Left renal cortex interstitium (tissue), 4 donors: ENCODE measurements around the gene CMBL. TPM values are rescaled to one million over a fixed set of nuclear protein-coding genes. Genes with fewer than 3 reads are reported as not detected.
"Not testable (repeated sequence)": the region's sequence is repeated elsewhere in the genome, so short reads cannot be mapped to it uniquely, and the experiment has no call there.

Experiments
- DNase-seq, 4 donors: peaks; one replicate each; pipeline ENCODE4 v3.0.0-alpha.2; 2013; ENCODE audit warnings: low read depth in 4 of 4, low spot score in 2 of 4, missing footprints in 1 of 4
- polyA plus RNA-seq, 4 donors: library from polyadenylated mRNA; unstranded; fragments of 120-200 nt; gene quantifications; one replicate each; pipeline ENCODE4 v1.2.1, GENCODE V29; 2013; ENCODE audit not compliant: insufficient read length in 4 of 4

Gene CMBL
- polyA plus RNA-seq, 4 donors = 33.3 to 48.6 (median 43.0) TPM

DNA sequence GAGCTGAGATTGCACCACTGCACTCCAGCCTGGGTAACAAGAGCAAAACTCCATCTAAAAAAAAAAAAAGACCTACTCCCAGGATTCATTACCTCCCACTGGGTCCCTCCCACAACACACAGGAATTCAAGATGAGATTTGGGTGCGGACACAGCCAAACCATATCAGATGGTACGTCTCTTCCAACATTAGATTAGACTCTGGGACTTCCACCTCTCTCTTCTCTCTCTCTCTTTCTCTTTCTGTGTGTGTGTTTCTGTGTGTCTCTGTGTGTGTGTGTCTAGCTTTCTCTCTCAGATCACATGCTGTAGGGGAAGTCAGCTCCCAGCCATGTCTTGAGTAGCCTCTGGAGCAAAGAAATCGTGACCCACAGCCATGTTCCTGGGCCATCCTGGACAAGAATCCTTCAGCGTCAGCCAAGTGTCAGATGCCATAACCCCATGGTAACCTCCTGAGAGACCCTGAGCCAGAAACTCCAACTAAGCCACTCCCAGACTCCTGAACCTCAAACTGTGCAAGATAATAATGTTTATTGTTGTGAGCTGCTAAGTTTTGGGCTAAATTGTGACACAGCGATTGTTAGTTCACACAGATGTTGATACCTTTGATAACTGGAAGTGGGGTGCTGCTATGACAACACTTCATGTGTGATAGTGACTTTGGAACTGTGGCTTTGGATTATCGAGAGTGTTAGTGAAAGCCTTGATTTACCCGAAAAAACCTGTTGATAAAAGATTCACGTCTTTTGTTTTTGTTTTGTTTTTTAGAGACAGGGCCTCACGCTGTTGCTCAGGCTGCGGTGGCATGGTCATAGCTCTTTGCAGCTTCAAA lies 4.1 kb upstream of the CMBL start:
- no peak for DNase-seq

DNA sequence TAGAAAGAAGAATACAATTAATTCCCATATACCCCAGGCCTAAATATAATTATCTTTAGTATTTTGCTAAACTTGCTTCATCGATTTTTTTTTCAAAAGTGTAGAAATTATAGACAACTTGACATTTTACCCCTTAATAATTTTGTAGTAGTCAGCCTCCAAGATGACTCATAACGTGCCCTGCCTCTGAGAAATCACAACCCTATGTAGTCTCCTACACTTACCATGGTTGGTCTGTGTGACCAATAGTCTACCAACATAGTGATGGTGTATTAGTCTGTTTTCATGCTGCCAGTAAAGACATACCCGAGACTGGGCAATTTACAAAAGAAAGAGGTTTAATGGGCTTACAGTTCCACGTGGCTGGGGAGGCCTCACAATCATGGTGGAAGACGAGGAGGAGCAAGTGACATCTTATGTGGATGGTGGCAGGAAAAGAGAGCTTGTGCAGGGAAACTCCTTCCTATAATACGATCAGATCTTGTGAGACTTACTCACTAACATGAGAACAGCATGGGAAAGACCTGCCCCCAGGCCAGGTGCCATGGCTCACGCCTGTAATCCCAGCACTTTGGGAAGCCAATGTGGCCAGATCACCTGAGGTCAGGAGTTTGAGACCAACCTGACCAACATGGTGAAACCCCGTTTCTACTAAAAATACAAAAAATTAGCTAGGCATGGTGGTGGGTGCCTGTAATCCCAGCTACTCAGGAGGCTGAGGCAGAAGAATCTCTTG lies 3.3 kb upstream of the CMBL start:
- not testable (repeated sequence) for DNase-seq

DNA sequence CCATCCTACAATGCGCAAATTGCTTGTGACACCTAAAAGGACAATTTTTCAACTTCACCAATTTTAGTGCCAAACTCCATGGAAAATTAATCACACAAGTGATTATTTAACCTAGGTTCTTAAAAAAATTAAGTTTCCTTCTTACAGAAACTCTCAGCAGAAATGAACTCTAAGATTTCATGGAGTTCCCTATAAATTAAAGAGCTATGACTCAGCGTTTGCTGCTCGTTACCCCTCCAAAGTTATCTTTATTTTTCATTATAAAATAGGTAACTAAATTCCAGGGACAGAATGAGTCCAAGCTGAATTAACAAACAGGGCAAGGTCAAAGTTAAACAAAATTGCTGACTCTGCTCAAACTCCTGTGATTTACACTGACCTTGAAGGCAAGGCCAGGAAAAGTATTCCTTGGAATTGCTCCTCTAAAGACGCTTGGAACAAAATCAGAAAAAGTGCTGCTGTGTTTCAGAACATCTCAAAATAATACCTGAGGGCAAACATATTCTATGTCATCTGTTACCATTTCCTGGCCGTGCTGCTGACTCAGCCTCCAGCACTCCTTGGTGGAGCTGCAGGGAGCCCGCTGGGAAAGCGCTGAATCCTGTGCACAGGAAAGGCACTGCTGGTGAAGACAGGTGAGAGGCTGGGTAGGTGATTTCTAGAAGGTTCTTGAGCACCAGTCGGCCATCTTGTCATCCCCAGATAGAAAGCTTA lies 2.5 kb upstream of the CMBL start:
- no peak for DNase-seq

DNA sequence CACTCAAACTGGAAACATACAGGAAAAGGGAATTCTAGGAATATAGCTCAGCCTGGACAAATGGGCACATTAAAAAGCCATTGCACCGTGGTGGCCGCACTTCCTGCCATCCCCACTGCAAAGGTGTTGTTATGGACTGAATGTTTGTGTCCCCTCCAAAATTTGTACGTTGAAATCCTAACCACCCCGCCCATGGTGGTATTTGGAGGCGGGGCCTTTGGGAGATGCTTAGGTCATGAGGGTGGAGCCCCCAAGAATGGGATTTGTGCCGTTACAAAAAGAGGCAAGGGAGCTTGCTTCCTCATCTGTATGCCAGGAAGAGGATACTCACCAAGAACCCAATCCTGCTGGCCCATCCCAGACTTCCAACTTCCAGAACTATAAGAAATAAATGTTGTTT lies 1.1 kb upstream of the CMBL start:
- DNase-seq = no peak

DNA sequence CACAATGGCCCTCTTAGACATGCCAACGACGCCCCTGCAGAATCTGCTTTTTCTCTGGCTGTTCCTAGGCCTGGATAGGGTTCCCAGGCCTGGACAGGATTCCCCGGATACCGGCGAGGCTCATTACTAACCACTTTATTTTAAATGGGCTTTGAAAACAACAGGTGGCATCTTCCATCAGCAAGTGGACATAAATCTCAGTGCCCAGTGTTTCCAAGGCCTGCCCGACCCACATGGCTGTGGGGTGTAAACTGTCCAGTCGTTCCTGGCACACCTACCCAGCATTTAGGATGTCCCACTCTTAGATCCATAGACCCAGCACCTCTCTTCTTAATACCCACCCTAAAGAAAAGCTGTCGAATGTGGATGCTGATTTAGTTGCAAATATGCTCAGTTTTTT lies 896 bp downstream of the CMBL start:
- no peak for DNase-seq

DNA sequence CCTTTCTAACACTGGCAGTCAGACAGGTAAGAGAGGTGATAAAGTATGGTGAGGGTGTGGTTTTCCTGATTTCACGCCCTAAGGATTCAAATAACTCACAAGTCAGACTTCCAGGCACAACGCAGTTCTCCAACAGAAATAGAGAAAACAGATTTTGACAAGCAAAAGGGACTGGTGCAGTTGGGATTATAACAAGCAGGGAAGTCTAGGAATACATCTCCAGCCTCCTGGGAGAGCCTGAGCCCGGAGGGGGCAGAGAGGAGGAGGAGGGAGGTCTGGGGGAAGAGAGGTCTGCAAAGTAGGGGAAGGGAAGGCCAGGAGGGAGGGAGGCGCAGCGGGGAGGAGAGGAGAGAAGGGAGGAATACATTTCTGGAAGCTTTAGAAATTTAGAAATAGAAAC lies 1.6 kb downstream of the CMBL start:
- no peak for DNase-seq

DNA sequence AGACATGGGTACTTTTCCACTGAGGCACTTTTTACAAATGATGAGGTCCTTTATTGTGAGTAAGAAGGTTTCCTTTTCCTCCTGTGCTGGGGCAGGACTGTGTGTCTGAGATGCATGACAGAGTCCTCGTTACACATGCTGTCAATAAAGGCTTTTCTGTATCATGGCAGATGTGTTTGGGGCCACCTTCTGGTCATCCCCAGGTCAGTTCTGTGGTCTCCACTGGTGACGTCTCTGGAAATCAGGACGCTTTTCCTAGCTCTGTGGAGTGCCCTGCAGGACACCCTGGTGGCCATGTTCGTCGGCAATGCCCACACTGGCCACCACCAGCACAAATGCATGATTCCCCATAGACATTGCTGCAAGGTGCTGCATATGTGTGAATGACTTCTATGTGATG lies 2.8 kb downstream of the CMBL start:
- DNase-seq = no peak

DNA sequence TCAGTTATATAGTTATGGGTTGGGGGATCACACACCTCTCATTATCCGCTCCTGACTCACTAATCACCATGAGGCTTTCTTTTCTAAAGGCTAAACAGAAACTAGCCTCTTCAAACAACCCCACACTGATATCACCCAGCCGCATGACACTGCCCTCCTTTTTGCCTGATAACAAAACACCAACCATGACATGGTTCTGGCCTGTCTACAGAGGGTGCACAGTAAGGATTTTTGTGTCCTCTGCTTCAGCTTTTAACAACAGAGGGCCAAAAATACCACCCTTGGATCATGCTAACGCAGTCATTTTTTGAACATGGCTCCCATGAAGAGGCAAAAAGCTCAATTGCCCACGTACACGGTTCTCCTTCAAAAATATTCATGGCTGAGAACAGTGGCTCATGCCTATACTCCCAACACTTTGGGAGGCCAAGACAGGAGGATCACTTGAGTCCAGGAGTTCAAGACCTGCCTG lies 4.0 kb downstream of the CMBL start:
- no peak for DNase-seq

DNA sequence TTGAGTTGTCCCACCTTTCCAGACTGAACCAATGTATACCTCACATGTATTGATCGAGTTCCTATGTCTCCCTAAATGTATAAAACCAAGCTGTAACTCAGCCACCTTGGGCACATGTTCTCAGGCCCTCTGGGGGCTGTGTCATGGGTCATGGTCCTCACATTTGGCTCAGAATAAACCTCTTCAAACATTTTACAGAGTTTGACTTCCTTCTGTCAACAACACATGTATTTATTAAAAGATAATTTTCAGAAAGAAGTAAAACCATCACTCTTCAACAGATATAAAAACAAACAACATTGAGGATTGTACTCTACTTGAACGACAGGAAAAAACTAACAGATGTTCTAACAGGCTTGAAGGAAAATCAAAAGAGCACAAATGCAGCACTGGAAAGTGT lies 4.5 kb downstream of the CMBL start:
- no peak for DNase-seq

DNA sequence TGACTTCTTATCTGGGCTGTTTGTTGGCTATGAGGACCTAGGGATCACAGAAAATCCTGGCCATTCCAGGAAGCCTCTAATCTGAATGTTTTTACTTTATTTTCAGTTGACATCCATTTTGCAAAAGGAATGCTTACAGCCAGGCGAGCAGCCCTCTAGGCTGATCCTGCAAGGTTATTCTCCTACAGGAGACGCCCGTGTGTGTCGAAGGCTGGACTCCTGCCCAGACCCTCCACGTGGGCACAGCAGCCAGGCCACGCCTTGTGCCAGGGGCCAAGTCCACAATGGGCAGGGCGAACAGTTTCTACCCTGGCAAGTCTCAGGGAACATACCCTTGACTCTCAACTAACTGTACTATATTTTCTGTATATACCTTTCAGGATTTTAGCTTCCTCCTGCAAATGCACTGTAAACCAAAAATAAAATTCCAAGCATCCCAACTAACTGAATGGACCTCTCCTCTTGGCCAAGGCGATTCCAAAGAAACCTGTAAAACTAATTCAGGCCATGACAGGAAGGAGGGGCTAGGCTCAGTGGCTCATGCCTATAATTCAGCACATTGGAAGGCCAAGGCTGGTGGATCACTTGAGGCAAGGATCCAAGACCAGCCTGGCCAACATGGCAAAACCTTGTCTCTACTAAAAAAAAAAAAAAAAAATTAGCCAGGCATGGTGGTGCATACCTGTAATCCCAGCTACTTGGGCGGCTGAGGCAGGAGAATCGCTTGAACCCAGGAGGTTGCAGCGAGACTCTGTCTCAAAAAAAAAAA lies 5.7 kb downstream of the CMBL start:
- no peak for DNase-seq

DNA sequence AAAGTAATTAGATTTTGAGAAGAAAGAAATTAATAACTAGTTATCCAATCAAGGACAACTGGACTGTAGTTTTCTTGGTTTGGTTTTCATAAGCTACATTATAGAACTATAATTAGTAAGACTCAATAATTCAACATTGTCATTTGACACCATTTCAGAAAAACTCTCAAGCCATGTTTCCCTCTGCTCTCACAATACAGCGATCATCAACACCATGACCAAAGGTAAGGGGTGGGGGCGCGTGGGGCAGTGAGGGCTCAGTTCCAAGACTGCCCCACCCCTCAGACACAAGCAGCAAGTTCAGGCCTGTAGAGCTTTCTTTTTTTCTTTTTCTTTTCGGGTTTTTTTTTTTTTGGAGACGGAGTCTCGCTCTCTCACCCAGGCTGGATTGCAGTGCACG lies 6.4 kb downstream of the CMBL start:
- DNase-seq = no peak

DNA sequence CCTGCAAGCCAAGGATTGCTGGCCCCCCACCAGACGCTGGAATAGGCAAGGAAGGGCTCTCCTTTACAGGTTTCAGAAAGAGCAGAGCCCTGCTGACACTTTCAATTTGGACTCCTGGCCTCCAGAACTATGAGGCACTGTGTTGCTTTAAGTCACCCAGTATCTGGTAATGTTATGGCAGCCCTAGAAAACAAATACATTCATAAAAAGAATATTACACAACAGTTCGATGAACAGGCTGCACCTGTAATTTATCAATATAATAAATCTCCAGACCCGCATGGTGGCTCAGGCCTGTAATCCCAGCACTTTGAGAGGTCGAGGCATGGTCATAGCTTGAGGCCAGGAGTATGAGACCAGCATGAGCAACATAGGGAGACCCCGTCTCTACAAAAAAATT lies 7.5 kb downstream of the CMBL start:
- no peak for DNase-seq

DNA sequence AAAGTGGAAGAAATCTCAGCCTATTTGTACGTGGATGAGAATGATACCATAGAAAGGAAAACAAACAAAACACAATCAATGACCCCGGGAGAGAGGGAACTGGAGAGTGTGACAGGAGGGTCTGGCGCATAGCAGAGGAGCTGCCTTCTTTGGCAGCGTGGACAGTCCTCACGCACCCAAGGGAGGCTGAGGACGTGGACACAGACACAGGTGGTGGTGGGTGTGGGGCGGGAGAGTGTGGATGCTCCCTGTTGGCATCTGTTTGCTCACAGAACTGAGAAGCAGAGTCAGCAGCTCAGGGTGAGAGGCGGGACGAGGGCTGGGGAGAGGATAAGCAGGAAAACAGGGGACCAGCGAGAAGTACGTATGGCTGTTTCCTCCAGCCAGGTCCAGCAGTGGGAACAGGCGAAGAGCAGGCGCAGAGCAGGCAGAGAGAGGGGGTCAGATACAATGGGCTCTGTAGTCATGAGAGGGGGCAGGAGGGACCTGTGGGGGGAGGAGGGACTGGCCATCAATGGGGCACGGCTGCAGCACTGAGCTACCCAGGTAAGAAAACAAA lies 10.0 kb downstream of the CMBL start:
- no peak for DNase-seq

DNA sequence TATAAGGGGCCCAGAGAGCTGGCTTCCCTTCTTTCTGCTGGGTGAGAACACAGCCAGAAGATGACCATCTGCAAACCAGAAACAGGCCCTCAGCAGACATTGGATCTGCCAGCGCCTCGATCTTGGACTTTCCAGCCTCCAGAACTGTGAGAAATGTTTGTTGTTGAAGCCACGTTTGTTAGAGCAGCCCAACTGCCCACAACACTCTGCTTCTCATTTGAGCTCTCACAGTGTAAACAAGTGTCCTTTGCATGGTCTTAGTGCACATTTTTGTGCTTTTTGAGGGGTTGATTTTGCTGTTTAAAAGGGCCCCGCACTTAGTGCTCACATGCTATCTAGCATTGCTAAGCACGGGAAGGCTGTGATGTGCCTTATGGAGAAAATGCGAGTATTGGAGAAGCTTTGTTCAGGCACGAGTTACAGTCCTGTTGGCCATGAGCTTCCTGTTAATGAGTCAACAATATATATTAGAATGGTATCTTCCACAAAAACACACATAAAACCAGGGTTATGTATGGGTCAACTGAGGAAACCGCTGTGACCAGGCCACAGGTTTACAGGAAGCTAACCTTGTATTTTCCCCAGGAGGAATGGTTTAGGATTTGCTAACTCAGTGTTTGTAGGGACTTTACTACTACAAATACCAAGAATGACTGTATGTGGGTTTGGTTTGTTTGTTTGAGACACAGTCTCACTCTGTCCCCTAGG lies 11.9 kb downstream of the CMBL start:
- no peak for DNase-seq

DNA sequence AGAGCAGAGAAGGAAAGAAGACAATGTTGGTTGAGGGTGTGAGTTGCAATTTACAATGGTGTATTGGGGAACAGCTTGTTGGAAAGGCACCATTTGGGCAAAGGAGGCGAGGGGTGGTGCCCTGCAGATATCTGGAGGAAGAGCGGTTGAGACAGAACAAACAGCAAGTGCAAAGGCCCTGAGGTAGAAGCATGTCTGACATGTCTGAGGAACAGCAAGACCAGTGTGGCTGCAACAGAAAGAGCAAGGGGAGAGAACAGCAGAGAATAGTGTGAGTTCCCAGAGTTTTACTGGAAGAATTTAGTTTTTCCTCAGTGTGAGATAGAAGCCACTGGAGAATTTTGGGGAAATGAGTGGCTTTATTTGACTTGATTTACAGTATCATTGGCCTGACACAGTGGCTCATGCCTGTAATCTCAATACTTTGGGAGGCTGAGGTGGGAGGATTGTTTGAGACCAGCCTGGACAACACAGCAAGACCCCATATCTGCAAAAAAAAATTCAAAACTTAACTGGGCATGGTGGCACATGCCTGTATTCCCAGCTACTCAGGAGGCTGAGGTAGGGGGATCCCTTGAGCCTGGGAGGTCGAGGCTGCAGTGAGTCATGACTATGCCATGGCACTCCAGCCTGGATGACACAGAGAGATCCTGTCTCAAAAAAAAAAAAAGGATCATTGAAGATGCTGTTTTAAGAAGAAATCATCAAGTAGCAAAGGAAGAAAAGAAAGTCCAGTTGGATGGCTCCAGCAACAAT lies 13.6 kb downstream of the CMBL start:
- DNase-seq = no peak

DNA sequence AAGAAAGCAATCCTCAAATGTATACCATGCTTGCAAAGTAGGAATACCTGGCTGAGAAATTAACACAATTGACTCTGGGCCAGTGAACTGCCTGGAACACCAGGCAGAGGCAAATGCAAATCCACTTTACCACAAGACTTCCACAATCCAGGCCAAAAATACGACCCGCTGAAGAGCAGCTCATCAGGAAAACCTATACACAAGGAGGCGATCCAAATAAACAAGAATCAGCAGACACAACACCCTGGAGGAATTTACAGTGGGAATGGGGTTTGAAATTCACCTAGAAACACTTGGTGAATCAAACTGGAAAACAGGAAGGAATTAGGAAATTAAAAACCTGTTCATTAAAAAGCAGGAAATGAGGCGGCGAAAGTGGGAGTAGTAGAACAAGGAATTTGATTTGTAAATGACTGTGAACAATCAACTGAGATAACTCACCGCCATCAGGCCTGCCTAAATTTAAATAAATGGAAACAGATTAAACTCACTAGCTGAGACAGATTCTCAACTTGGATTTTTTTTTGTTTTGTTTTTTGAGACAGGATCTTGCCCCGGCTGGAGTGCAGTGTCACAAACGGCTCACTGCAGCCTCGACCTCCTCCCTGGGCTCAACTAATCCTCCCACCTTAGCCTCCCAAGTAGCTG lies 15.9 kb downstream of the CMBL start:
- DNase-seq = no peak

DNA sequence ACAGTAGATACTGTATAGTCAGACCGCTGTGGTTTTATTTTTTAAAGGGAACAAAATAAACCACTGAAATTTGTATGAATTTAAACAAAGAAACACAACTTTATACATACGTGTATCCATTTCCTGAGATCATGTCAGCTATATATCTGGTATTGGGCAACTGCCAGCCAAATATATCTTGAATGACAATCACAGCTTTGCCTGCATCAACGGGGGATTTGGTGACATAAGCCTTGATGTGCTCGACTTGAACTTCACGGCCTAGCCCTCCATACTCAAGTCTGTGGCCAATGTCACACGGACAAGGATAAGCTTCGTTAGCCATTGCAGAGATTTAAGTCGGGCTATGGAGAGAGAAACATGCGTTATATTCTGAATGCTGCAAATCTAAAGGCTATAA lies 17.3 kb downstream of the CMBL start:
- DNase-seq = no peak

DNA sequence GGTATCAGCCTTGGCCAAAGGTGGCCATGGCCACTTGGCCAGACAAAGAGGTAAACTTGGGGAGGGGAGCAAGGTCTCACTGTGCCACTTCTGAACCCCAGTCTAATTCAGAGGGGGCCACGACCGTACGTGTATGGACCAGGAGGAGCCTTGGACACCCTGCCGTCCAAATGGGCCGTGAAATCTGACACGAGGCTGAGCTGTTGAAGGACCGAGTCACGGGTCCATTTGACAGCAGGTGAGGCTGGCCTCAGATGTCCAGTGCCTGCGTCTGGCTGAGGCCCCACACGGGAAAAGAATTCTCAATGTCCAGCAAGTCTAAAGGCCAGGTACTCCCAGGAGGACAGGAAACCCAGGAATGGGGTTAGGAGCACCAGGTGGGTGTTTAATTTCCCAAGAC lies 17.7 kb downstream of the CMBL start:
- DNase-seq = no peak

DNA sequence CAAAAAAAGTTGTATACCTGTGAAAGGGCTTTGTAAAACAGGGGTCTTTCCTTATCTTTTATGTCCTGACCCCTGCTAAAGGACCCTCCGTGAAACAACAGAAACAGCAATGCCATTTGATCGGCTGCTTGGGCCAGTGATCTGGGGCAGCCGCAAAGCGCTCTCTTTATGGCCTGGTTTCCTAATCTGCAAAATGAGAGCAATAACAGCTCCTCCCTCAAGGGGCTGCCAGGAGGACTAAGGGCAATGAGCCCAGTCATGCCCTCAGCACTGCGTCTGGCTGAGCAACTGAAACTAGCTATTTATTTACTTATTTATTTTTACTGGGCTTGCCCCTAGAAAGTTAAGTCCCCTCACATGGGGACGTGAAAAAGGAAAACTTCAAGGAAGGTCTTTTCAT lies 18.3 kb downstream of the CMBL start:
- no peak for DNase-seq
